HFF-Myc (cell line): ENCODE results near the gene AP1S3.
A peak's percentile ranks its signal among the peaks of the same experiment; 100 is the strongest.

Experiments used
- DNase-seq: peaks from one replicate; pipeline ENCODE4 v3.0.0-alpha.2; 2011; ENCODE audit warnings: low read depth; ENCODE audit errors: extremely low read depth
- H3K4me3 ChIP-seq: replicated peaks from 2 replicates; pipeline ENCODE4 v1.5.1; 2011; ENCODE audit warnings: low read depth, mild to moderate bottlenecking, control low read depth, low read length
- TF ChIP-seq, protein P1 (sequence below): IDR thresholded peaks from 2 replicates; pipeline ENCODE4 v1.5.1; 2012; ENCODE audit warnings: mild to moderate bottlenecking, low read depth, low read length, control low read depth; ENCODE audit errors: missing control alignments

Gene AP1S3

DNA sequence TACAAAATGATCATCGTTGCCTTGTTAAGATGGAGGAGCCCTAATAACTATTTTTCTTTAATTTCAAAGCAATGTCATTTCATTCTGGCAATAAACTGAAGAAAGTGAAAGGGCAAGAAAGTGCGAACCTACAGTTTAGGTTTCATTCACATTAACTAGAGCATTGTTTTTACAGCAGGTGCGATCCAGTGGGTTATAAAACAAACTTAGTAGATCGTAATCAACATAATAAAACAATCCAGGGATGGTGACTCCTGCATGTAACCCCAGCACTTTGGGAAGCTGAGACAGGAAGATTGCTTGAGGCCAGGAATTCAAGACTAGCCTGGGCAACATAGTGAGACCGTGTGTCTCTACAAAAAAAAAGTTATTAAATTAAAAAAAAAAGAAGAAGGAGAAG, 51.1 kb downstream of the AP1S3 start:
- DNase-seq, result no peak
- TF ChIP-seq, protein P1, sequence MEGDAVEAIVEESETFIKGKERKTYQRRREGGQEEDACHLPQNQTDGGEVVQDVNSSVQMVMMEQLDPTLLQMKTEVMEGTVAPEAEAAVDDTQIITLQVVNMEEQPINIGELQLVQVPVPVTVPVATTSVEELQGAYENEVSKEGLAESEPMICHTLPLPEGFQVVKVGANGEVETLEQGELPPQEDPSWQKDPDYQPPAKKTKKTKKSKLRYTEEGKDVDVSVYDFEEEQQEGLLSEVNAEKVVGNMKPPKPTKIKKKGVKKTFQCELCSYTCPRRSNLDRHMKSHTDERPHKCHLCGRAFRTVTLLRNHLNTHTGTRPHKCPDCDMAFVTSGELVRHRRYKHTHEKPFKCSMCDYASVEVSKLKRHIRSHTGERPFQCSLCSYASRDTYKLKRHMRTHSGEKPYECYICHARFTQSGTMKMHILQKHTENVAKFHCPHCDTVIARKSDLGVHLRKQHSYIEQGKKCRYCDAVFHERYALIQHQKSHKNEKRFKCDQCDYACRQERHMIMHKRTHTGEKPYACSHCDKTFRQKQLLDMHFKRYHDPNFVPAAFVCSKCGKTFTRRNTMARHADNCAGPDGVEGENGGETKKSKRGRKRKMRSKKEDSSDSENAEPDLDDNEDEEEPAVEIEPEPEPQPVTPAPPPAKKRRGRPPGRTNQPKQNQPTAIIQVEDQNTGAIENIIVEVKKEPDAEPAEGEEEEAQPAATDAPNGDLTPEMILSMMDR, result no peak

DNA sequence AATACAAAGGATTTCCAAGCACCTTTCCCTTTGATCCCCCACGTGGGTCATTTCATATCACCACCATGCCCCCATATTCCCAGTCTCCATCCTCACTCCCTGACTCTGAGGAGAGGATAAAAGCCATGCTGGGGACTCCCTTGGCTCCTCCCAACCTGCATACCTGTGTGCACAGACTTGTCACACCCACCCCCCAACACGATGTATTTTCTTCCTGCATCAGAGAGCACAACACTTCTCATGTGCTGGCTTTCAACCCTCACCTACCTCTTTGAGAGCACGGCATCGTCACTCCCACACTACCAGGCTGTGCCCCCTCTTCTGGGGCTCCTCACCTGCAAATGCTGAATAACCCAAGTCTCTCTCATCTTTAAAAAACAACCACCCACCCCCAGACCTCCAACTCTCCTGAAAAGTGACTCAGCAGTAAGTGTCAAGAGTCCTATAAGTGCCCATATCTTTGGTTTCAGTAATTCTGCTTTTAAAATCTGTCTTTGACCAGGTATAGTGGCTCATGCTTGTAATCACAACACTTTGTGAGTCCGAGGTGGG, 53.1 kb downstream of the AP1S3 start:
- no peak overlapping the region for H3K4me3 ChIP-seq
- no peak for DNase-seq
- TF ChIP-seq, protein P1, result no peak

More for the DNA sequence above, 51.1 kb downstream of the AP1S3 start:
- no peak overlapping the region for H3K4me3 ChIP-seq

DNA sequence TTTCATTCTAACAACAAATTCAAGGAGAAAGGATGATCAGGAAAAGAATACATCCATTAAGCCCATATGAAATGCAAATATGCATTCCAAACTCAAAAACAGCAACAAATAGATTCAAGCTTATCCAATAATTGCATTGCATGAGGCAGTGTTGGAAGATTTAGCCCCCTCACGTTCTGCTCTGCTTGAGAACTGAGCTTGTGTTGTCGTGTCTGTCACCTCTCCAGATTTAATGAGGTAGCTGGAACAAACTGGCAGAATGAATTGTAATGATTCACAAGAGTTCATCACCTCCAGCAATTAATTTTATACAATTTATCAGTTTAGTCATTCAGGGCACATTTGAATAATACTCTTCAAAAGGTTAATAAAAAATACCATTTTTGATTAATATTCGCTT, 54.8 kb downstream of the AP1S3 start:
- TF ChIP-seq, protein P1, result no peak
- no peak overlapping the region for H3K4me3 ChIP-seq
- DNase-seq, result no peak

DNA sequence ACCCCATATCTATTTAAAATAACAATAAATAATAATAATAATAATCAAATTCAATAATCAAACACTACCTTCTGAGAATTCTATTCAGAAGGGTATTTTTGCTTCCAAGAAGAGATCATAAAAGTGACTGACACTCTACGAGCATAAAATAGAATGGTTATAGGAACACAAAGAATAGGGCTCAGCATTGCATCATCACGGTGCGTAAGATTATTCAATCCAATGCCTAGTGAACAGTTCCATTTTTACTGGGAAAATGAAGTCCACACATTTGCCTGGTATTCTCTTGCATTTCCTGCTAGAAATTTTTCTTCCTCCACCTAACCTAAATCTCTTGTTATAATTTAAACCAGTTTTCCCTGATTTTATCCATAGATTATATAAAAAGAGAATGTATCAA, 55.8 kb downstream of the AP1S3 start:
- no peak for DNase-seq
- H3K4me3 ChIP-seq, result no peak overlapping the region
- TF ChIP-seq, protein P1, result no peak

DNA sequence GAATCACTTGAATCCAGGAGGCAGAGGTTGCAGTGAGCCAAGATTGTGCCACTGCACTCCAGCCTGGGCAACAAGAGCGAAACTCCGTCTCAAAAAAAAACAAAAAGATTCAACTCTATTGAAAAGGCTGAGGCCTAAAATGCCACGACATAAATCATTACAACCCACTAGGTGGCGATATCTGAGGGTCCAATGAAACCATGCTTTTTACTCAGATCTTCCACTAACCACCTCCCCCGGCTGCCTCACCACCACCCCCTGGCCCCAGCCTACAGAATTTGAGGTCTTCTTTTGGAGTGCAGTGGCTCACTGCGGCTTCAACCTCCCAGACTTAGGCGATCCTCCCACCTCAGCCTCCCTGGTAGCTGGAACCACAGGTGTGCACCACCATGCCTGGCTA, 57.5 kb downstream of the AP1S3 start:
- TF ChIP-seq, protein P1, result peak; percentile 42
- H3K4me3 ChIP-seq, result no peak overlapping the region
- peak; percentile 41 for DNase-seq

DNA sequence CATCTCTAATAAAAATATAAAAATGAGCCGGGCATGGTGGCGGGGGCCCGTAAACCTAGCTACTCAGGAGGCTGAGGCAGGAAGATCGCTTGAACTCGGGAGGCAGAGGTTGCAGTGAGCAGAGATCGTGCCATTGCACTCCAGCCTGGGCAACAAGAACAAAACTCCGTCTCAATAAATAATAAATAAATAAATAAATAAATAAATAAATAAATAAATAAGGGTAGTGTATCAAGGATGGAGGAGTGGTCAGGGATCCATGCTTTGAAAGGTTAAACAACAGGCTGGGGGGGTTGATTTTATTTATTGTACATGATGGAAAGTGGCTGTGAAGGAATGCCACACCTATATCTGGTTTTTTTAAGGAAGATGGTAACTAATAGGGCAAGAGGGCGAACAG, 63.2 kb downstream of the AP1S3 start:
- DNase-seq, result no peak
- no peak overlapping the region for H3K4me3 ChIP-seq
- TF ChIP-seq, protein P1, result no peak

DNA sequence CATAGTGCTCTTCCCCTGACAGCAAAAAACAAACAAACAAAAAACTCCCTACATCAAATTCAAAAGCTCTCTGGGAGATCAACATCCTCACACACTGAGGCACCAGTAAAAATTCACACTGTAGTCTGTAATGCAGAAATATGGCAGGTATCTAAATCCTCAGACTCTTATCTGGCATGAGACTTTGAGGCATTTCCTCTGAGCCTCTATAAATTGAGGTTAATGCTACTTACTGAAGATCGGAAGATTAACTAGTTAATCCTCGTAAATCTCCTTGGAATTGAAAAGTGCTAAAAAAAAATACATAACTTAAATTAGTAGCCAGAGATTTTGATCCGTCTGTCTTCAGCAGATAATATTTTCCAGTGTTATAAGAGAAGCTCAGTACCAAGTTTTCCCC, 65.0 kb downstream of the AP1S3 start:
- DNase-seq, result no peak

More for the DNA sequence above, 65.0 kb downstream of the AP1S3 start:
- TF ChIP-seq, protein P1, result no peak
- no peak overlapping the region for H3K4me3 ChIP-seq
